Germinal center (tissue), 1 donor: Measurements from ENCODE around the gene CYFIP2.
A peak's percentile ranks its signal among the peaks of the same experiment; 100 is the strongest.

Experiments
- DNase-seq: peaks from one replicate; pipeline ENCODE4 v3.0.0; 2012; ENCODE audit warnings: mixed read lengths, low spot score

CYFIP2 gene

GRCh38 chr5:157288405-157289163 is 22.7 kb downstream of the CYFIP2 start:
- DNase-seq = no peak

- no peak for DNase-seq
These were observed 23.4 kb downstream of the CYFIP2 start for GRCh38 chr5:157289164-157289819.

- no peak for DNase-seq
These were observed 24.4 kb downstream of the CYFIP2 start for GRCh38 chr5:157290156-157290980.

- no peak for DNase-seq
These were observed 25.2 kb downstream of the CYFIP2 start for GRCh38 chr5:157290981-157291711.

GRCh38 chr5:157292599-157292998 is 26.7 kb downstream of the CYFIP2 start:
- no peak for DNase-seq

GRCh38 chr5:157294407-157295091 is 28.6 kb downstream of the CYFIP2 start:
- no peak for DNase-seq

- DNase-seq = no peak
These were observed 29.3 kb downstream of the CYFIP2 start for GRCh38 chr5:157295247-157295646.

- no peak for DNase-seq
These were observed 34.6 kb downstream of the CYFIP2 start for GRCh38 chr5:157300564-157300963.

- DNase-seq = no peak
These were observed 35.1 kb downstream of the CYFIP2 start for GRCh38 chr5:157301066-157301465.

- DNase-seq = no peak
These were observed 37.1 kb downstream of the CYFIP2 start for GRCh38 chr5:157303023-157303422.

- DNase-seq = no peak
These were observed 37.9 kb downstream of the CYFIP2 start for GRCh38 chr5:157303667-157304327.

GRCh38 chr5:157306081-157306480 is 40.2 kb downstream of the CYFIP2 start:
- DNase-seq = no peak

GRCh38 chr5:157306692-157307471 is 41.0 kb downstream of the CYFIP2 start:
- no peak for DNase-seq

GRCh38 chr5:157308836-157309465 is 43.0 kb downstream of the CYFIP2 start:
- no peak for DNase-seq

- no peak for DNase-seq
These were observed 43.9 kb downstream of the CYFIP2 start for GRCh38 chr5:157309796-157310195.

GRCh38 chr5:157311595-157311994 is 45.7 kb downstream of the CYFIP2 start:
- DNase-seq = no peak

- DNase-seq = peak; percentile 75
These were observed 46.6 kb downstream of the CYFIP2 start for GRCh38 chr5:157312492-157312891.

- no peak for DNase-seq
These were observed 56.7 kb downstream of the CYFIP2 start for GRCh38 chr5:157322581-157322980.

- DNase-seq = no peak
These were observed 57.3 kb downstream of the CYFIP2 start for GRCh38 chr5:157323107-157323706.
